Activated T-cell treated with anti-CD3 and anti-CD28 coated beads, Interleukin-2, amount 50 U/mL, for 4 hours (primary cell): Measurements from ENCODE around the gene KIF19. TPM values are rescaled to one million over a fixed set of nuclear protein-coding genes. Genes with fewer than 3 reads are reported as not detected.

Experiments
- ATAC-seq, 2 donors: fragments of 200-7000 bp; cut with Tn5 transposase; one replicate each; pipeline ENCODE4 v1.10.0; 2021
- DNase-seq: peaks from one replicate; pipeline ENCODE4 v3.0.0-alpha.2; 2020
- H3K27me3 Mint-ChIP-seq: one replicate; pipeline ENCODE4 v1.8.0; 2021; ENCODE audit warnings: low read depth, mixed read lengths
- H3K36me3 Mint-ChIP-seq: one replicate; pipeline ENCODE4 v1.8.0; 2022; ENCODE audit warnings: mixed read lengths; ENCODE audit not compliant: insufficient read depth
- H3K4me1 Mint-ChIP-seq: one replicate; pipeline ENCODE4 v1.8.0; 2021; ENCODE audit warnings: low read depth, mixed read lengths
- H3K4me3 Mint-ChIP-seq: one replicate; pipeline ENCODE4 v1.8.0; 2021; ENCODE audit warnings: mild to moderate bottlenecking, moderate library complexity, mixed read lengths
- H3K9me3 Mint-ChIP-seq: one replicate; pipeline ENCODE4 v1.8.0; 2021; ENCODE audit warnings: mixed read lengths
- total RNA-seq, 3 donors: library from RNA; stranded (reverse); gene quantifications; one replicate each; pipeline ENCODE4 v1.2.1, GENCODE V29; 2021

KIF19 gene
- total RNA-seq, 3 donors from 2014 or later, result not detected

GRCh38 chr17:74356646-74357465 is 30.8 kb downstream of the KIF19 start:
- H3K4me3 Mint-ChIP-seq, result no peak overlapping the region
- ATAC-seq, result peak; percentile 37 to 39

GRCh38 chr17:74357466-74357809 is 31.4 kb downstream of the KIF19 start:
- Mint-ChIP-seq H3K4me1 (peaks cover 10% of the 10 kb centered on the region), H3K27me3 (peaks cover 74% of the 10 kb centered on the region), H3K36me3 (no peaks in the 10 kb centered on the region), H3K4me3 (no peak overlapping the region), H3K9me3 (no peaks in the 10 kb centered on the region)
- no peak for ATAC-seq
- no peak for DNase-seq

More at GRCh38 chr17:74356646-74357465, 30.8 kb downstream of the KIF19 start:
- H3K36me3 Mint-ChIP-seq, result no peaks in the 10 kb centered on the region
- DNase-seq, result no peak
- peaks cover 10% of the 10 kb centered on the region for H3K4me1 Mint-ChIP-seq
- no peaks in the 10 kb centered on the region for H3K9me3 Mint-ChIP-seq
- H3K27me3 Mint-ChIP-seq, result peaks cover 72% of the 10 kb centered on the region

- DNase-seq, result no peak
- Mint-ChIP-seq H3K9me3 (no peaks in the 10 kb centered on the region), H3K4me1 (peaks cover 9% of the 10 kb centered on the region), H3K36me3 (no peaks in the 10 kb centered on the region), H3K4me3 (no peak overlapping the region), H3K27me3 (peaks cover 66% of the 10 kb centered on the region)
- no peak for ATAC-seq
Measured at GRCh38 chr17:74358697-74359096, 32.7 kb downstream of the KIF19 start.

GRCh38 chr17:74359916-74360315 is 33.9 kb downstream of the KIF19 start:
- Mint-ChIP-seq H3K36me3 (no peaks in the 10 kb centered on the region), H3K27me3 (peaks cover 54% of the 10 kb centered on the region), H3K4me1 (peaks cover 4% of the 10 kb centered on the region), H3K9me3 (no peaks in the 10 kb centered on the region), H3K4me3 (no peak overlapping the region)
- DNase-seq (no peak), ATAC-seq (no peak)

GRCh38 chr17:74360899-74361229 is 34.8 kb downstream of the KIF19 start:
- no peak for DNase-seq

GRCh38 chr17:74361230-74362068 is 35.4 kb downstream of the KIF19 start, which contains the start of gene BTBD17:
TSS of gene BTBD17 (minus strand) at chr17:74361868. CDS start at chr17:74361819, 49 bp downstream.
- Mint-ChIP-seq H3K9me3 (no peaks in the 10 kb centered on the region), H3K4me1 (peaks cover 4% of the 10 kb centered on the region), H3K36me3 (no peaks in the 10 kb centered on the region), H3K27me3 (peaks cover 40% of the 10 kb centered on the region), H3K4me3 (no peak within 1 kb of the TSS)
- DNase-seq (peak; percentile 17), ATAC-seq (peak; percentile 55 to 61)

More at GRCh38 chr17:74360899-74361229, 34.8 kb downstream of the KIF19 start:
- Mint-ChIP-seq H3K4me1 (peaks cover 4% of the 10 kb centered on the region), H3K4me3 (no peak overlapping the region), H3K9me3 (no peaks in the 10 kb centered on the region), H3K27me3 (peaks cover 46% of the 10 kb centered on the region), H3K36me3 (no peaks in the 10 kb centered on the region)
- no peak for ATAC-seq

GRCh38 chr17:74362069-74362405 is 36.0 kb downstream of the KIF19 start:
- Mint-ChIP-seq H3K4me3 (no peak overlapping the region), H3K9me3 (no peaks in the 10 kb centered on the region), H3K36me3 (no peaks in the 10 kb centered on the region), H3K27me3 (peaks cover 39% of the 10 kb centered on the region), H3K4me1 (peaks cover 4% of the 10 kb centered on the region)
- DNase-seq (no peak), ATAC-seq (no peak)

- no peak for DNase-seq
- no peak for ATAC-seq
- Mint-ChIP-seq H3K36me3 (no peaks in the 10 kb centered on the region), H3K4me3 (no peak overlapping the region), H3K4me1 (peaks cover 2% of the 10 kb centered on the region), H3K9me3 (no peaks in the 10 kb centered on the region), H3K27me3 (peaks cover 34% of the 10 kb centered on the region)
Measured at GRCh38 chr17:74362810-74363498, 36.9 kb downstream of the KIF19 start.

- ATAC-seq (no peak), DNase-seq (no peak)
- Mint-ChIP-seq H3K4me1 (peaks cover 13% of the 10 kb centered on the region), H3K36me3 (no peaks in the 10 kb centered on the region), H3K27me3 (peaks cover 10% of the 10 kb centered on the region), H3K9me3 (no peaks in the 10 kb centered on the region), H3K4me3 (no peak within 1 kb of the TSS)
Measured at GRCh38 chr17:74367206-74367605, 41.2 kb downstream of the KIF19 start, which contains the start of gene GPR142. TSS of gene GPR142 (plus strand) at chr17:74367506. CDS start at chr17:74369541, 2,035 bp downstream.

GRCh38 chr17:74368341-74369081 is 42.5 kb downstream of the KIF19 start:
- peak; percentile 74 for DNase-seq
- Mint-ChIP-seq H3K9me3 (no peaks in the 10 kb centered on the region), H3K4me1 (peaks cover 13% of the 10 kb centered on the region), H3K36me3 (no peaks in the 10 kb centered on the region), H3K4me3 (peak overlapping the region; percentile 32), H3K27me3 (peaks cover 10% of the 10 kb centered on the region)
- peak; percentile 73 to 84 for ATAC-seq

GRCh38 chr17:74369221-74369620 is 43.2 kb downstream of the KIF19 start:
- Mint-ChIP-seq H3K27me3 (peaks cover 9% of the 10 kb centered on the region), H3K4me1 (peaks cover 13% of the 10 kb centered on the region), H3K9me3 (no peaks in the 10 kb centered on the region), H3K4me3 (peak overlapping the region; percentile 32), H3K36me3 (no peaks in the 10 kb centered on the region)
- DNase-seq, result peak; percentile 63
- ATAC-seq, result peak; percentile 76 to 77

GRCh38 chr17:74369665-74370490 is 43.9 kb downstream of the KIF19 start:
- Mint-ChIP-seq H3K27me3 (peaks cover 9% of the 10 kb centered on the region), H3K4me3 (no peak overlapping the region), H3K4me1 (peaks cover 13% of the 10 kb centered on the region), H3K9me3 (no peaks in the 10 kb centered on the region), H3K36me3 (no peaks in the 10 kb centered on the region)
- DNase-seq (no peak), ATAC-seq (no peak)

GRCh38 chr17:74371653-74372147 is 45.7 kb downstream of the KIF19 start:
- DNase-seq (no peak), ATAC-seq (no peak)
- peaks cover 13% of the 10 kb centered on the region for H3K4me1 Mint-ChIP-seq
- no peaks in the 10 kb centered on the region for H3K36me3 Mint-ChIP-seq
- peaks cover 7% of the 10 kb centered on the region for H3K27me3 Mint-ChIP-seq
- H3K4me3 Mint-ChIP-seq, result no peak overlapping the region
- no peaks in the 10 kb centered on the region for H3K9me3 Mint-ChIP-seq
